ENCODE measurements around the gene DRC7. TPM values are rescaled to one million over a fixed set of nuclear protein-coding genes. Genes with fewer than 3 reads are reported as not detected.

Gene DRC7
- total RNA-seq, 1 experiment from 2014 or later, result not detected

GRCh38 chr16:57747091-57747490, 52.5 kb downstream of the DRC7 start:
- no peak overlapping the region for H3K27ac Mint-ChIP-seq
- H3K4me1 Mint-ChIP-seq, result 0 out of 2 replicates have a peak, but pooled peaks cover 3% of the 10 kb centered on the region
- DNase-seq (ENCODE audit: low spot score) (no peak), ATAC-seq (no peak)
- CTCF ChIA-PET, result interaction anchor here (0.9 to 1.3 kb wide), 2 partner anchors 11 to 28 kb away, joined by 3 read pairs; no protein-coding TSS in a partner anchor
- H3K36me3 Mint-ChIP-seq, result 0 out of 2 replicates have a peak, but pooled peaks cover 2% of the 10 kb centered on the region
- no peaks in the 10 kb centered on the region for H3K9me3 Mint-ChIP-seq
- H3K4me3 Mint-ChIP-seq, result no peak overlapping the region
- POLR2A ChIA-PET, result no interaction called here
- TF ChIP-seq, protein P1, sequence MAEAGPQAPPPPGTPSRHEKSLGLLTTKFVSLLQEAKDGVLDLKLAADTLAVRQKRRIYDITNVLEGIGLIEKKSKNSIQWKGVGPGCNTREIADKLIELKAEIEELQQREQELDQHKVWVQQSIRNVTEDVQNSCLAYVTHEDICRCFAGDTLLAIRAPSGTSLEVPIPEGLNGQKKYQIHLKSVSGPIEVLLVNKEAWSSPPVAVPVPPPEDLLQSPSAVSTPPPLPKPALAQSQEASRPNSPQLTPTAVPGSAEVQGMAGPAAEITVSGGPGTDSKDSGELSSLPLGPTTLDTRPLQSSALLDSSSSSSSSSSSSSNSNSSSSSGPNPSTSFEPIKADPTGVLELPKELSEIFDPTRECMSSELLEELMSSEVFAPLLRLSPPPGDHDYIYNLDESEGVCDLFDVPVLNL (CRISPR knock-in tag; IDR thresholded peaks at IDR 0.05; ENCODE audit: borderline replicate concordance, low read depth), result no peak
- TF ChIP-seq ZNF219 (CRISPR knock-in tag; IDR thresholded peaks at IDR 0.05; ENCODE audit: borderline replicate concordance) (no peak), NR2C2 (CRISPR knock-in tag; IDR thresholded peaks at IDR 0.05) (no peak), IRF2 (CRISPR knock-in tag; IDR thresholded peaks at IDR 0.05; ENCODE audit: borderline replicate concordance, low read depth) (no peak), TP53 (CRISPR knock-in tag; IDR thresholded peaks at IDR 0.05) (no peak), SMAD4 (CRISPR knock-in tag; IDR thresholded peaks at IDR 0.05) (no peak), NFE2L1 (CRISPR knock-in tag; IDR thresholded peaks at IDR 0.05) (no peak), E2F1 (CRISPR knock-in tag; IDR thresholded peaks at IDR 0.05) (no peak), MXD4 (CRISPR knock-in tag; IDR thresholded peaks at IDR 0.05; ENCODE audit: borderline replicate concordance) (no peak), FOXK1 (CRISPR knock-in tag; IDR thresholded peaks at IDR 0.05) (no peak), ATF2 (CRISPR knock-in tag; IDR thresholded peaks at IDR 0.05; ENCODE audit: borderline replicate concordance, low read depth) (no peak), ELF4 (CRISPR knock-in tag; IDR thresholded peaks at IDR 0.05; ENCODE audit: low read depth) (no peak), PRRX2 (CRISPR knock-in tag; IDR thresholded peaks at IDR 0.05) (no peak), RELA (CRISPR knock-in tag; IDR thresholded peaks at IDR 0.05; ENCODE audit: borderline replicate concordance) (no peak), GTF2I (CRISPR knock-in tag; conservative IDR thresholded peaks at IDR 0.05) (no peak), PREB (CRISPR knock-in tag; IDR thresholded peaks at IDR 0.05; ENCODE audit: borderline replicate concordance) (no peak)
- TF ChIP-seq, protein P2, sequence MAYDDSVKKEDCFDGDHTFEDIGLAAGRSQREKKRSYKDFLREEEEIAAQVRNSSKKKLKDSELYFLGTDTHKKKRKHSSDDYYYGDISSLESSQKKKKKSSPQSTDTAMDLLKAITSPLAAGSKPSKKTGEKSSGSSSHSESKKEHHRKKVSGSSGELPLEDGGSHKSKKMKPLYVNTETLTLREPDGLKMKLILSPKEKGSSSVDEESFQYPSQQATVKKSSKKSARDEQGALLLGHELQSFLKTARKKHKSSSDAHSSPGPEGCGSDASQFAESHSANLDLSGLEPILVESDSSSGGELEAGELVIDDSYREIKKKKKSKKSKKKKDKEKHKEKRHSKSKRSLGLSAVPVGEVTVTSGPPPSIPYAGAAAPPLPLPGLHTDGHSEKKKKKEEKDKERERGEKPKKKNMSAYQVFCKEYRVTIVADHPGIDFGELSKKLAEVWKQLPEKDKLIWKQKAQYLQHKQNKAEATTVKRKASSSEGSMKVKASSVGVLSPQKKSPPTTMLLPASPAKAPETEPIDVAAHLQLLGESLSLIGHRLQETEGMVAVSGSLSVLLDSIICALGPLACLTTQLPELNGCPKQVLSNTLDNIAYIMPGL (CRISPR knock-in tag; IDR thresholded peaks at IDR 0.05), result no peak
- TF ChIP-seq, protein P3, sequence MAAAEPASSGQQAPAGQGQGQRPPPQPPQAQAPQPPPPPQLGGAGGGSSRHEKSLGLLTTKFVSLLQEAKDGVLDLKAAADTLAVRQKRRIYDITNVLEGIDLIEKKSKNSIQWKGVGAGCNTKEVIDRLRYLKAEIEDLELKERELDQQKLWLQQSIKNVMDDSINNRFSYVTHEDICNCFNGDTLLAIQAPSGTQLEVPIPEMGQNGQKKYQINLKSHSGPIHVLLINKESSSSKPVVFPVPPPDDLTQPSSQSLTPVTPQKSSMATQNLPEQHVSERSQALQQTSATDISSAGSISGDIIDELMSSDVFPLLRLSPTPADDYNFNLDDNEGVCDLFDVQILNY (CRISPR knock-in tag; IDR thresholded peaks at IDR 0.05), result no peak
- TF ChIP-seq, protein P4, sequence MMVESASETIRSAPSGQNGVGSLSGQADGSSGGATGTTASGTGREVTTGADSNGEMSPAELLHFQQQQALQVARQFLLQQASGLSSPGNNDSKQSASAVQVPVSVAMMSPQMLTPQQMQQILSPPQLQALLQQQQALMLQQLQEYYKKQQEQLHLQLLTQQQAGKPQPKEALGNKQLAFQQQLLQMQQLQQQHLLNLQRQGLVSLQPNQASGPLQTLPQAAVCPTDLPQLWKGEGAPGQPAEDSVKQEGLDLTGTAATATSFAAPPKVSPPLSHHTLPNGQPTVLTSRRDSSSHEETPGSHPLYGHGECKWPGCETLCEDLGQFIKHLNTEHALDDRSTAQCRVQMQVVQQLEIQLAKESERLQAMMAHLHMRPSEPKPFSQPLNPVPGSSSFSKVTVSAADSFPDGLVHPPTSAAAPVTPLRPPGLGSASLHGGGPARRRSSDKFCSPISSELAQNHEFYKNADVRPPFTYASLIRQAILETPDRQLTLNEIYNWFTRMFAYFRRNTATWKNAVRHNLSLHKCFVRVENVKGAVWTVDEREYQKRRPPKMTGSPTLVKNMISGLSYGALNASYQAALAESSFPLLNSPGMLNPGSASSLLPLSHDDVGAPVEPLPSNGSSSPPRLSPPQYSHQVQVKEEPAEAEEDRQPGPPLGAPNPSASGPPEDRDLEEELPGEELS (CRISPR knock-in tag; IDR thresholded peaks at IDR 0.05), result no peak
- no peaks in the 10 kb centered on the region for H3K27me3 Mint-ChIP-seq (ENCODE audit: low read depth)

Data from WTC11 (cell line).